ENCODE measurements around the gene SORCS3. TPM values are rescaled to one million over a fixed set of nuclear protein-coding genes. Genes with fewer than 3 reads are reported as not detected.

SORCS3 gene
- total RNA-seq, 1 experiment from 2014 or later, result not detected

DNA sequence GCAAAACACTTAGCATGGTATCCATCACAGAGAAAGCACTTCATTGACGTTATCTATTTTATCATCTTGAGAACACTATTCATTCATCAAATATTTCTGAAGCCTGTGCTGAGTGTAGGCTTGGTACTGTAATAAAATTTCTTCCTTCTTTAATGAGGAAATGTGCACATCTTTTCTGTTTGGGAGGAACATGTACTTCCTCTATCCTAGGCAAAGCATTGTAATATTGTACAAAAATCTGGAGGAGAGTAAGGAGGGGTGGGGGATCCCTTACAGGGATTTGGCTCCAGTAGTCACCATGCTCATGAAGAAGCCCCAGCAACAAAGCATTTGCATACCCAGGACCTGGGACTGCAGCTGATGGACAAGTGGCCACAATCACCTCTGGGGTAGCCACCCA, 39.9 kb upstream of the SORCS3 start:
- intact Hi-C loops (cut with micrococcal nuclease; ENCODE audit: unreplicated experiment) (no loop called here), in situ Hi-C loops (cut with HindIII; ENCODE audit: low pct_unique_long_range_greater_than_20kb, low sequenced_read_pairs) (no loop called here)
- Histone ChIP-seq H3K4me1 (ENCODE audit: control insufficient read depth, insufficient read depth, low read length) (no peaks in the 10 kb centered on the region), H3K36me3 (ENCODE audit: control insufficient read depth, insufficient read depth, low read length) (no peaks in the 10 kb centered on the region), H3K27me3 (ENCODE audit: control insufficient read depth, insufficient read depth, low read length) (peaks cover 12% of the 10 kb centered on the region), H3K4me3 (ENCODE audit: low read depth in 2 of 2, low read length in 2 of 2) (no peak overlapping the region), H3K9me3 (ENCODE audit: control insufficient read depth, insufficient read depth, low read depth, low read length) (no peaks in the 10 kb centered on the region), H3K27ac (ENCODE audit: low read length) (no peak overlapping the region)
- TF ChIP-seq TCF7L2 (IDR thresholded peaks at IDR 0.05; ENCODE audit: low read depth, low read length) (no peak), SIN3A (IDR thresholded peaks at IDR 0.05; ENCODE audit: borderline replicate concordance, insufficient read depth, low read depth, low read length) (no peak), REST (IDR thresholded peaks at IDR 0.05; ENCODE audit: insufficient read depth in 1 of 2, low read depth in 2 of 2, low read length in 1 of 2) (no peak), POLR2AphosphoS5 (IDR thresholded peaks at IDR 0.05; ENCODE audit: low read depth, low read length) (no peak)
- TF ChIP-seq, protein P1, sequence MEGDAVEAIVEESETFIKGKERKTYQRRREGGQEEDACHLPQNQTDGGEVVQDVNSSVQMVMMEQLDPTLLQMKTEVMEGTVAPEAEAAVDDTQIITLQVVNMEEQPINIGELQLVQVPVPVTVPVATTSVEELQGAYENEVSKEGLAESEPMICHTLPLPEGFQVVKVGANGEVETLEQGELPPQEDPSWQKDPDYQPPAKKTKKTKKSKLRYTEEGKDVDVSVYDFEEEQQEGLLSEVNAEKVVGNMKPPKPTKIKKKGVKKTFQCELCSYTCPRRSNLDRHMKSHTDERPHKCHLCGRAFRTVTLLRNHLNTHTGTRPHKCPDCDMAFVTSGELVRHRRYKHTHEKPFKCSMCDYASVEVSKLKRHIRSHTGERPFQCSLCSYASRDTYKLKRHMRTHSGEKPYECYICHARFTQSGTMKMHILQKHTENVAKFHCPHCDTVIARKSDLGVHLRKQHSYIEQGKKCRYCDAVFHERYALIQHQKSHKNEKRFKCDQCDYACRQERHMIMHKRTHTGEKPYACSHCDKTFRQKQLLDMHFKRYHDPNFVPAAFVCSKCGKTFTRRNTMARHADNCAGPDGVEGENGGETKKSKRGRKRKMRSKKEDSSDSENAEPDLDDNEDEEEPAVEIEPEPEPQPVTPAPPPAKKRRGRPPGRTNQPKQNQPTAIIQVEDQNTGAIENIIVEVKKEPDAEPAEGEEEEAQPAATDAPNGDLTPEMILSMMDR (IDR thresholded peaks at IDR 0.05), result no peak
- no TSS peak for BruUV-seq (replicated peaks)
- ChIA-PET CTCF (no interaction called here), POLR2A (no interaction called here)
- DNase-seq (ENCODE audit: low read depth, low spot score), result no peak
- no peak for ATAC-seq

DNA sequence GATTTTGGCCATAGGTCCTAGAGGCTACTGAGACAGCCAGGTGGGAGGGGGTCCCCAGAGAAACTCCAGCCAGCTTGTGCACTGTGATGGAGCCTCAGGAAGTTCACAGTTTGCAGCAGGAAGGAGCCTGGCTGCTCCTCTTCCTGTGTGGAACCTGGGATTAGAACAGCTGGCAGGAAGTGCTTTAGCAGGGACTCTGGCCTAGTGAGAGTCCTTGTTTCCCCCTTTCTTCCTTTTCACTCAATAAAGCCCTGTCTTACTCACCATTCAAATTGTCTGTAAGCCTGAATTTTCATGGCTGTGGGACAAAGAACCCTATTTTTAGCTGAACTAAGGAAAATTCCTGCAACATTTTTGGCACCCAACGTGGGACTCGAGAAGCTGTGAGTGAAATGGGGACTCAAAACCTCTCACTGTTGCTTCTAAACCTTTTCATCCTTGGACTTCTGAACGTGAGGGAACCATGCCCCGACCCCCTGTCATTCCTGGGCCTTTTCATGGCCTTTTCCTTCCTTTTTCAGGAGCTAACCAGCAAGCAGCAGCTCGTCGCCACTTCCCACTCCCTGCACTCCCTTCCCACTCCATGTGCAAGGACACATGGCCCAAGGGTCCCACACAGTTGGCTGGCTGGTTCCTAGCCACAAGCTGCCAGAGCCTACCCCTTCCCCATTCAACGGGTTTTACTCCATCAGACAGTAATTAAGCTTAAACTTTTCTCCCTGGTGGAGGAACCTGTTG, 32.8 kb upstream of the SORCS3 start:
- CTCF ChIA-PET, result no interaction called here
- Histone ChIP-seq H3K4me1 (ENCODE audit: control insufficient read depth, insufficient read depth, low read length) (no peaks in the 10 kb centered on the region), H3K36me3 (ENCODE audit: control insufficient read depth, insufficient read depth, low read length) (no peaks in the 10 kb centered on the region), H3K27me3 (ENCODE audit: control insufficient read depth, insufficient read depth, low read length) (peaks cover 3% of the 10 kb centered on the region), H3K27ac (ENCODE audit: low read length) (no peak overlapping the region), H3K9me3 (ENCODE audit: control insufficient read depth, insufficient read depth, low read depth, low read length) (no peaks in the 10 kb centered on the region), H3K4me3 (ENCODE audit: low read depth in 2 of 2, low read length in 2 of 2) (no peak overlapping the region)
- no peak for TF ChIP-seq SIN3A (IDR thresholded peaks at IDR 0.05; ENCODE audit: borderline replicate concordance, insufficient read depth, low read depth, low read length)
- TF ChIP-seq TCF7L2 (IDR thresholded peaks at IDR 0.05; ENCODE audit: low read depth, low read length), result no peak
- TF ChIP-seq POLR2AphosphoS5 (IDR thresholded peaks at IDR 0.05; ENCODE audit: low read depth, low read length), result no peak
- TF ChIP-seq, protein P1 (IDR thresholded peaks at IDR 0.05), result no peak
- TF ChIP-seq REST (IDR thresholded peaks at IDR 0.05; ENCODE audit: insufficient read depth in 1 of 2, low read depth in 2 of 2, low read length in 1 of 2), result no peak
- intact Hi-C loops (cut with micrococcal nuclease; ENCODE audit: unreplicated experiment) (no loop called here), in situ Hi-C loops (cut with HindIII; ENCODE audit: low pct_unique_long_range_greater_than_20kb, low sequenced_read_pairs) (no loop called here)
- POLR2A ChIA-PET, result no interaction called here
- no peak for ATAC-seq
- DNase-seq (ENCODE audit: low read depth, low spot score), result no peak
- no TSS peak for BruUV-seq (replicated peaks)
